Activated naive CD4-positive, alpha-beta T cell (primary cell): ENCODE results near the gene SLC25A47.
"Not testable (repeated sequence)": the region's sequence is repeated elsewhere in the genome, so short reads cannot be mapped to it uniquely, and the experiment has no call there.

ENCODE experiments used
- DNase-seq, 4 experiments: peaks; one replicate each; lab custom pipeline; 2025; lab: John Stamatoyannopoulos, UW

SLC25A47 gene

GRCh38 chr14:100305324-100306100 lies 17.6 kb upstream of the SLC25A47 start:
- peak in 1 of 4 experiments; percentile 57 for DNase-seq

- peak in 3 of 4 experiments; percentile 22 to 68 (median 24) for DNase-seq
Observed at GRCh38 chr14:100306101-100306997, 16.8 kb upstream of the SLC25A47 start, which contains the start of gene SLC25A29. TSS of gene SLC25A29 (minus strand) at chr14:100306444. CDS start at chr14:100306232, 212 bp downstream.

- DNase-seq: no peak
Observed at GRCh38 chr14:100306998-100307765, 16.0 kb upstream of the SLC25A47 start.

GRCh38 chr14:100307766-100308426 lies 15.2 kb upstream of the SLC25A47 start:
- no peak for DNase-seq

- not testable (repeated sequence) for DNase-seq
Observed at GRCh38 chr14:100308427-100308792, 14.7 kb upstream of the SLC25A47 start.

GRCh38 chr14:100309028-100309737 lies 14.0 kb upstream of the SLC25A47 start:
- DNase-seq: no peak

- not testable (repeated sequence) for DNase-seq
Observed at GRCh38 chr14:100312110-100312876, 10.8 kb upstream of the SLC25A47 start.

GRCh38 chr14:100312877-100313400 lies 10.2 kb upstream of the SLC25A47 start:
- no peak for DNase-seq

- no peak for DNase-seq
Observed at GRCh38 chr14:100313464-100314230, 9.5 kb upstream of the SLC25A47 start.

GRCh38 chr14:100314724-100315123 lies 8.4 kb upstream of the SLC25A47 start:
- DNase-seq: no peak

- DNase-seq: no peak
Observed at GRCh38 chr14:100317389-100317788, 5.8 kb upstream of the SLC25A47 start.

GRCh38 chr14:100317912-100318808 lies 5.0 kb upstream of the SLC25A47 start:
- peak in 3 of 4 experiments; percentile 40 to 67 (median 45) for DNase-seq

GRCh38 chr14:100320157-100320856 lies 2.8 kb upstream of the SLC25A47 start:
- no peak for DNase-seq

GRCh38 chr14:100321473-100322137 lies 1.5 kb upstream of the SLC25A47 start:
- DNase-seq: no peak

GRCh38 chr14:100322138-100322957 lies 791 bp upstream of the SLC25A47 start:
- DNase-seq: no peak

- DNase-seq: no peak
Observed at GRCh38 chr14:100323942-100324307, 786 bp downstream of the SLC25A47 start.
